ENCODE results near the gene TLE1.

DNA sequence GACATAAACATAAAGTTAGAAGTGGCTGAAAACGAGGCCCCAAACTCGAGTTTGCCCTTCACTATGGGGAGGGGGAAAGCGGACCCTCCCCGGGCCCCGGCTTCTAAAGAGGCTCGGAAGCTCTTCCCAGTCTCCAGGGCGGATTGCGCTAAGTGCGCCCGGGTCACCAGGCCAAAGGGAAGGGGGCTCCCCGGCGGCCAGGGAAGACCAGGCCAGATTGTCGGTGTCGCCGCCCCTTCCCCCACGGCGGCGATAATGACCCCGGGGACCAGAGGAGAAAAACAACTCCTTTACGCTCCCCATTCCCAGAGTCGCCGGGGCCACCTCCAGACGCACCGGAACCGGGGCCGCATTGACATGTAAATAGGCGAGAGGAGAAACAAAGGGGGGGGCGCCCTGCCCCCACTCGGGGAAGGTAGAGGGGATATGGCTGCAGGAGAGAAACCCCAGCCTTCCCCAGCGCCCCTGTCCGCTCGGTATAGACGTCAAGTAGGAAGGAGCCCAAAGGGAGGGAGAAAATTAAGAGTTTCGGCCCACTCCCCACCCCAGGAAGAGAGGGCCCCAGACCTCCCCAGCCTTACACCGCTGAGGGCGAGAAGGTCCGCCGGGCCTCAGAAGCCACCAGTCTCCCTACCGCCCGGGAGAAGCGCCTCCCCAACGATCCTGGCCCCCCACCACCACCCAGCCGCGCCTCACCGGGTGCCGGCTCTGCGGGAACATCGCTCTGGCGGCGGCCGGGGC lies 1.7 kb downstream of the TLE1 start:
- TF ChIP-seq, protein P1, sequence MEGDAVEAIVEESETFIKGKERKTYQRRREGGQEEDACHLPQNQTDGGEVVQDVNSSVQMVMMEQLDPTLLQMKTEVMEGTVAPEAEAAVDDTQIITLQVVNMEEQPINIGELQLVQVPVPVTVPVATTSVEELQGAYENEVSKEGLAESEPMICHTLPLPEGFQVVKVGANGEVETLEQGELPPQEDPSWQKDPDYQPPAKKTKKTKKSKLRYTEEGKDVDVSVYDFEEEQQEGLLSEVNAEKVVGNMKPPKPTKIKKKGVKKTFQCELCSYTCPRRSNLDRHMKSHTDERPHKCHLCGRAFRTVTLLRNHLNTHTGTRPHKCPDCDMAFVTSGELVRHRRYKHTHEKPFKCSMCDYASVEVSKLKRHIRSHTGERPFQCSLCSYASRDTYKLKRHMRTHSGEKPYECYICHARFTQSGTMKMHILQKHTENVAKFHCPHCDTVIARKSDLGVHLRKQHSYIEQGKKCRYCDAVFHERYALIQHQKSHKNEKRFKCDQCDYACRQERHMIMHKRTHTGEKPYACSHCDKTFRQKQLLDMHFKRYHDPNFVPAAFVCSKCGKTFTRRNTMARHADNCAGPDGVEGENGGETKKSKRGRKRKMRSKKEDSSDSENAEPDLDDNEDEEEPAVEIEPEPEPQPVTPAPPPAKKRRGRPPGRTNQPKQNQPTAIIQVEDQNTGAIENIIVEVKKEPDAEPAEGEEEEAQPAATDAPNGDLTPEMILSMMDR (IDR thresholded peaks at IDR 0.05; ENCODE audit: low read depth, low read length), result no peak
- no peak for TF ChIP-seq EZH2phosphoT487 (IDR thresholded peaks at IDR 0.05; ENCODE audit: low read depth)
